ENCODE results near the gene MAOB.

GRCh38 chrX:43718546-43718945 is 163.7 kb downstream of the MAOB start:
- TF ChIP-seq CREM (CRISPR knock-in tag; IDR thresholded peaks at IDR 0.05) (no peak), KAT7 (CRISPR knock-in tag; IDR thresholded peaks at IDR 0.05; ENCODE audit: borderline replicate concordance) (no peak), ZNF121 (CRISPR knock-in tag; IDR thresholded peaks at IDR 0.05) (no peak), MAX (CRISPR knock-in tag; IDR thresholded peaks at IDR 0.05) (no peak), TCF7 (CRISPR knock-in tag; IDR thresholded peaks at IDR 0.05; ENCODE audit: low read depth) (no peak), E2F4 (CRISPR knock-in tag; IDR thresholded peaks at IDR 0.05; ENCODE audit: borderline replicate concordance, low read depth) (no peak), SP1 (CRISPR knock-in tag; conservative IDR thresholded peaks at IDR 0.05) (no peak), NFATC4 (CRISPR knock-in tag; IDR thresholded peaks at IDR 0.05) (no peak), ELF4 (CRISPR knock-in tag; IDR thresholded peaks at IDR 0.05; ENCODE audit: low read depth) (no peak)
- TF ChIP-seq, protein P1, sequence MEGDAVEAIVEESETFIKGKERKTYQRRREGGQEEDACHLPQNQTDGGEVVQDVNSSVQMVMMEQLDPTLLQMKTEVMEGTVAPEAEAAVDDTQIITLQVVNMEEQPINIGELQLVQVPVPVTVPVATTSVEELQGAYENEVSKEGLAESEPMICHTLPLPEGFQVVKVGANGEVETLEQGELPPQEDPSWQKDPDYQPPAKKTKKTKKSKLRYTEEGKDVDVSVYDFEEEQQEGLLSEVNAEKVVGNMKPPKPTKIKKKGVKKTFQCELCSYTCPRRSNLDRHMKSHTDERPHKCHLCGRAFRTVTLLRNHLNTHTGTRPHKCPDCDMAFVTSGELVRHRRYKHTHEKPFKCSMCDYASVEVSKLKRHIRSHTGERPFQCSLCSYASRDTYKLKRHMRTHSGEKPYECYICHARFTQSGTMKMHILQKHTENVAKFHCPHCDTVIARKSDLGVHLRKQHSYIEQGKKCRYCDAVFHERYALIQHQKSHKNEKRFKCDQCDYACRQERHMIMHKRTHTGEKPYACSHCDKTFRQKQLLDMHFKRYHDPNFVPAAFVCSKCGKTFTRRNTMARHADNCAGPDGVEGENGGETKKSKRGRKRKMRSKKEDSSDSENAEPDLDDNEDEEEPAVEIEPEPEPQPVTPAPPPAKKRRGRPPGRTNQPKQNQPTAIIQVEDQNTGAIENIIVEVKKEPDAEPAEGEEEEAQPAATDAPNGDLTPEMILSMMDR (IDR thresholded peaks at IDR 0.05): no peak
- TF ChIP-seq, protein P2, sequence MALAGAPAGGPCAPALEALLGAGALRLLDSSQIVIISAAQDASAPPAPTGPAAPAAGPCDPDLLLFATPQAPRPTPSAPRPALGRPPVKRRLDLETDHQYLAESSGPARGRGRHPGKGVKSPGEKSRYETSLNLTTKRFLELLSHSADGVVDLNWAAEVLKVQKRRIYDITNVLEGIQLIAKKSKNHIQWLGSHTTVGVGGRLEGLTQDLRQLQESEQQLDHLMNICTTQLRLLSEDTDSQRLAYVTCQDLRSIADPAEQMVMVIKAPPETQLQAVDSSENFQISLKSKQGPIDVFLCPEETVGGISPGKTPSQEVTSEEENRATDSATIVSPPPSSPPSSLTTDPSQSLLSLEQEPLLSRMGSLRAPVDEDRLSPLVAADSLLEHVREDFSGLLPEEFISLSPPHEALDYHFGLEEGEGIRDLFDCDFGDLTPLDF (CRISPR knock-in tag; IDR thresholded peaks at IDR 0.05): no peak
